Measurements from ENCODE around the gene TMEM100. TPM values are rescaled to one million over a fixed set of nuclear protein-coding genes. Genes with fewer than 3 reads are reported as not detected.

The TMEM100 gene, protein sequence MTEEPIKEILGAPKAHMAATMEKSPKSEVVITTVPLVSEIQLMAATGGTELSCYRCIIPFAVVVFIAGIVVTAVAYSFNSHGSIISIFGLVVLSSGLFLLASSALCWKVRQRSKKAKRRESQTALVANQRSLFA
- total RNA-seq, result 10.3 TPM

DNA sequence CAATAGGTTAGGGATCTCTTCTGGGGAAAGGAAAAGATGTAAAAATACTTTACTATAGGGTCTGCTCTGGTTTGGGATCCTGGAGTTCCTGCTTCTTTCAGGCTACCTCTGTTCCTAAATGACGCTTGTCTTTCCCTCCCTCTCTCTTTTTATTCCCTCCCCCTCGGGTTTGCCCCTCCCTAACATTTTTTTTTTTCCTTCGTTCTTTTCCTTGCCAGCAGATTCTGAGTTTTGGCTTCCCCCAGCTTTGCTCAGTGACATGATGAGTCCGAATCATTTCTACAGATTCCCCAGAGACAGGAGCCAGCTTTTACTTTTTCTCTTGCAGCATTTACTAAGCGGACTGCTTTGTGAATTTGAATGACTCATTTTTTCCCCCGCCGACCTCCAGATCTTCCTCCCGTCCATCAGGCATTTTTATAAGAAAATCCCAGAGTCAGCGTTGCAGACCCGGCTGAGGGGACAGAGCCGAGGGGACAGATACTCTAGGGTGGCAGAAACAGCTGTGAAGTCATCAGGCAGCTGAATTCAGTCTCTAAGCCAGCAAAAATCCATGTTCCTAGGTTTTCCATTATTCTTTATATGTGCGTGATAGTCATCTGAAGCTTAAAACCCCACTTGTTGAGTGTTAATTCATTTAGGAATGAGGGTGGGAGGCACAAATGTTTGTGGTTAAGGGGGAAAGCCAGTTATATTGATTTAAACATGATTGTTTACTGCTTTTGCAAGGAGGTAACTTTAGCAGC is at the start of gene TMEM100:
TMEM100 (minus strand) TSS at position 123 of the 746 bp plus-strand sequence. CDS start 1,794 bp downstream, outside the sequence.

DNA sequence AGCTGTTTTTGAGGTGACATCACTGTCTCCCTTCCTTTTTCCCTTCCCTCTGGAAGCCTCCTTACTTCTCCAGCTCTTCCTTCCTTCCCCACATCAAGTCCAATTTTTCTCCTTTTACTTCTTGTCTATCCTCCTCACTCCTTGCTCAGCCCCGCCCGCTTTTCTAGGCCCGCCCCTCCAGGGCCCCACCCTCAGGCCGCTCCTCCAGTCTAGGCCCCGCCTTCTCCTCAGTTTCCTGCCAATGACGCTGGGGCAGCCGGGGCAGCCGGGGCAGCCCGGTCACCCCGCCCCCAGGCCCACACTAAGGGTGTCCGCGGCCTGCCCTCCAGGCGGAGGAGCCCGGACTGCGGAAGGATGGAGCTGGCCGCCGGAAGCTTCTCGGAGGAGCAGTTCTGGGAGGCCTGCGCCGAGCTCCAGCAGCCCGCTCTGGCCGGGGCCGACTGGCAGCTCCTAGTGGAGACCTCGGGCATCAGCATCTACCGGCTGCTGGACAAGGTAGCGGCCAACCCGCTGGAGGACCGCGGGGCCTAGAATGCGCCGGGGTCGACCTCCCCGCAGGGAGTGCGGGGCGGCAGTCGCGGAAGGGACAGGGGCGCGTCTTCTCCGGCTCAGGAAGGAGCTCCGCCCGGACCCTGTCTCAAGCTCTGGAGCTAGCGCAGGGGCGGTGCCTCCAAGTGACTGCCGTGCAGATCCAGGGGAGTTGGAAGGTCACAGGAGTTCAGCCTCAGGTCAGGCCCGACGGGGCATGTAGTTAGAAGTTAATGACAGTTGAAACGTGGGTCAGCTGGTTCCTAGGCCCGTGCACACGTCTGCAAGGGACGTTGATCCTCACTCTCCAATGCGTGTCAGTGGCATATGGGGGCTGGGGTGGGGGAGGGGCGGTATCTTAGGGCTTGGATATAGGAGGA is 28.3 kb upstream of the TMEM100 start, which contains the start of gene PCTP:
PCTP (plus strand) TSS at position 302 of the 908 bp plus-strand sequence; CDS start at position 355, 53 bp downstream.

Other genes starting within 250 kb of the TMEM100 start
- gene SMIM36, start 211.4 kb downstream of the TMEM100 start, total RNA-seq, result 3.7 TPM
- gene PCTP, start 28.2 kb upstream of the TMEM100 start, total RNA-seq, result 9.3 TPM

Data from camera-type eye (tissue), 1 donor.